H9 (cell line): ENCODE results near the gene SELPLG. TPM values are rescaled to one million over a fixed set of nuclear protein-coding genes. Genes with fewer than 3 reads are reported as not detected.

Experiments
- DNase-seq: peaks from one replicate; pipeline ENCODE4 v3.0.0-alpha.2; 2017
- H2AFZ ChIP-seq: one replicate; pipeline ENCODE4 v1.6.1; 2013; ENCODE audit warnings: mild to moderate bottlenecking, low read length, control low read depth, moderate library complexity
- H2AK5ac ChIP-seq: 2 replicates; pipeline ENCODE4 v1.6.1; 2013; ENCODE audit warnings: low read length, control low read depth, mixed read lengths; ENCODE audit not compliant: insufficient read length
- H2BK120ac ChIP-seq: one replicate; pipeline ENCODE4 v1.6.1; 2013; ENCODE audit warnings: low read depth, mild to moderate bottlenecking, low read length, control low read depth, inconsistent platforms; ENCODE audit not compliant: poor library complexity, severe bottlenecking
- H2BK12ac ChIP-seq: 2 replicates; pipeline ENCODE4 v1.6.1; 2013; ENCODE audit warnings: low read length, control low read depth, mixed read lengths, low read depth; ENCODE audit not compliant: insufficient read length
- H2BK15ac ChIP-seq: 2 replicates; pipeline ENCODE4 v1.6.1; 2013; ENCODE audit warnings: low read depth, low read length, control low read depth
- H2BK20ac ChIP-seq: one replicate; pipeline ENCODE4 v1.6.1; 2013; ENCODE audit warnings: low read depth, mild to moderate bottlenecking, low read length, control low read depth, inconsistent platforms; ENCODE audit not compliant: poor library complexity, severe bottlenecking
- H2BK5ac ChIP-seq: 2 replicates; pipeline ENCODE4 v1.6.1; 2013; ENCODE audit warnings: low read length, control low read depth, mixed read lengths; ENCODE audit not compliant: insufficient read length
- H3K14ac ChIP-seq: 2 replicates; pipeline ENCODE4 v1.6.1; 2013; ENCODE audit warnings: low read length, control low read depth; ENCODE audit not compliant: insufficient read depth
- H3K18ac ChIP-seq: 2 replicates; pipeline ENCODE4 v1.6.1; 2013; ENCODE audit warnings: low read depth, mild to moderate bottlenecking, mixed read lengths, low read length, control low read depth; ENCODE audit not compliant: insufficient read length
- H3K23ac ChIP-seq: 2 replicates; pipeline ENCODE4 v1.6.1; 2013; ENCODE audit warnings: low read length, control low read depth, mixed read lengths, low read depth; ENCODE audit not compliant: insufficient read length
- H3K23me2 ChIP-seq: 2 replicates; pipeline ENCODE4 v1.6.1; 2013; ENCODE audit warnings: low read depth, mild to moderate bottlenecking, mixed read lengths, low read length, control low read depth; ENCODE audit not compliant: insufficient read length, poor library complexity, severe bottlenecking
- H3K27ac ChIP-seq: 2 replicates; pipeline ENCODE4 v1.5.1; 2013; ENCODE audit warnings: low read length, control low read depth, mixed read lengths, low read depth; ENCODE audit not compliant: insufficient read length
- H3K27me3 ChIP-seq: 2 replicates; pipeline ENCODE4 v1.6.1; 2013; ENCODE audit warnings: low read length, control low read depth, inconsistent platforms; ENCODE audit not compliant: insufficient read depth
- H3K4ac ChIP-seq: 2 replicates; pipeline ENCODE4 v1.6.1; 2013; ENCODE audit warnings: low read depth, mild to moderate bottlenecking, control low read depth, inconsistent platforms, low read length, moderate library complexity
- H3K4me1 ChIP-seq: 2 replicates; pipeline ENCODE4 v1.6.1; 2013; ENCODE audit warnings: low read length, control low read depth, inconsistent platforms; ENCODE audit not compliant: insufficient read depth
- H3K4me2 ChIP-seq: 2 replicates; pipeline ENCODE4 v1.6.1; 2013; ENCODE audit warnings: low read length, control low read depth, mixed read lengths; ENCODE audit not compliant: insufficient read length, insufficient read depth
- H3K56ac ChIP-seq: 2 replicates; pipeline ENCODE4 v1.6.1; 2013; ENCODE audit warnings: low read depth, mild to moderate bottlenecking, mixed read lengths, low read length, control low read depth; ENCODE audit not compliant: insufficient read length
- H3K79me1 ChIP-seq: 2 replicates; pipeline ENCODE4 v1.6.1; 2013; ENCODE audit warnings: low read depth, mild to moderate bottlenecking, moderate library complexity, low read length, control low read depth, inconsistent platforms; ENCODE audit not compliant: insufficient read depth, poor library complexity, severe bottlenecking
- H3K79me2 ChIP-seq: 2 replicates; pipeline ENCODE4 v1.6.1; 2013; ENCODE audit warnings: low read length, control low read depth, inconsistent platforms; ENCODE audit not compliant: insufficient read depth
- H3K9ac ChIP-seq: 2 replicates; pipeline ENCODE4 v1.6.1; 2013; ENCODE audit warnings: low read length, control low read depth, mixed read lengths; ENCODE audit not compliant: insufficient read length; ENCODE audit errors: extremely low read depth
- H3K9me3 ChIP-seq: one replicate; pipeline ENCODE4 v1.6.1; 2013; ENCODE audit warnings: low read depth, low read length, inconsistent platforms; ENCODE audit not compliant: control insufficient read depth
- H3T11ph ChIP-seq: one replicate; pipeline ENCODE4 v1.6.1; 2013; ENCODE audit warnings: mild to moderate bottlenecking, low read length, control low read depth, inconsistent platforms
- H4K20me1 ChIP-seq: one replicate; pipeline ENCODE4 v1.6.1; 2013; ENCODE audit not compliant: control insufficient read depth, insufficient read length, insufficient read depth
- H4K5ac ChIP-seq: 2 replicates; pipeline ENCODE4 v1.6.1; 2013; ENCODE audit warnings: low read depth, mild to moderate bottlenecking, mixed read lengths, low read length, control low read depth; ENCODE audit not compliant: insufficient read length
- H4K8ac ChIP-seq: replicated peaks from 2 replicates; pipeline ENCODE4 v1.6.1; 2013; ENCODE audit warnings: low read length, control low read depth, mixed read lengths, low read depth; ENCODE audit not compliant: insufficient read length
- H4K91ac ChIP-seq: 2 replicates; pipeline ENCODE4 v1.6.1; 2013; ENCODE audit warnings: low read depth, mild to moderate bottlenecking, moderate library complexity, mixed read lengths, low read length, control low read depth; ENCODE audit not compliant: insufficient read length
- H3K27ac Mint-ChIP-seq, 3 experiments: 2 replicates in 2 of 3; 3 replicates in 1 of 3; pipeline ENCODE4 v1.8.0; 2020 to 2021; ENCODE audit warnings: mixed read lengths in 3 of 3, mild to moderate bottlenecking in 1 of 3, moderate library complexity in 1 of 3
- H3K27me3 Mint-ChIP-seq: 2 replicates; pipeline ENCODE4 v1.8.0; 2021; ENCODE audit warnings: low read depth, mild to moderate bottlenecking, moderate library complexity, mixed read lengths
- H3K36me3 Mint-ChIP-seq, 3 experiments: 2 replicates in 2 of 3; 3 replicates in 1 of 3; pipeline ENCODE4 v1.8.0; 2020 to 2021; ENCODE audit warnings: low read depth in 3 of 3, mixed read lengths in 3 of 3; ENCODE audit not compliant: insufficient read depth in 1 of 3
- H3K4me1 Mint-ChIP-seq, 2 experiments: 2 replicates each; pipeline ENCODE4 v1.8.0; 2020; ENCODE audit warnings: mixed read lengths in 2 of 2
- H3K4me3 Mint-ChIP-seq, 2 experiments: 2 replicates in 1 of 2; 3 replicates in 1 of 2; pipeline ENCODE4 v1.8.0; 2020 to 2021; ENCODE audit warnings: mild to moderate bottlenecking in 2 of 2, mixed read lengths in 2 of 2, moderate library complexity in 1 of 2
- H3K9me3 Mint-ChIP-seq, 2 experiments: 2 replicates in 1 of 2; 3 replicates in 1 of 2; pipeline ENCODE4 v1.8.0; 2020; ENCODE audit warnings: mild to moderate bottlenecking in 2 of 2, mixed read lengths in 2 of 2, moderate library complexity in 1 of 2
- WGBS: extraction: QIAGEN DNeasy Blood & Tissue Kit; methylation state at CpG from one replicate; pipeline ENCODE4 v1.1.7; 2013; ENCODE audit warnings: missing lambda C conversion rate, low lambda C conversion rate, mixed read lengths; ENCODE audit not compliant: insufficient read length; ENCODE audit errors: extremely low coverage; 5-methylcytosine and 5-hydroxymethylcytosine counted together
- total RNA-seq: library from RNA; stranded (reverse); gene quantifications from 2 replicates; pipeline ENCODE4 v1.2.1, GENCODE V29; 2021
- TF ChIP-seq, protein P1 (sequence below): fragments of 200-600 bp; sonication (generic); conservative IDR thresholded peaks from 3 replicates; pipeline ENCODE4 v1.8.0; 2021; ENCODE audit warnings: antibody characterized with exemption, mild to moderate bottlenecking

SELPLG gene
- total RNA-seq, 1 experiment from 2014 or later, result 0.15 TPM

GRCh38 chr12:108573317-108573716, 60.4 kb downstream of the SELPLG start:
- no peaks in the 10 kb centered on the region for H3K4me1 ChIP-seq

More at GRCh38 chr12:108573317-108573716, 60.4 kb downstream of the SELPLG start:
- Histone ChIP-seq H3K9ac (no peak overlapping the region), H3K9me3 (no peaks in the 10 kb centered on the region), H3K23me2 (no peaks in the 10 kb centered on the region), H2AFZ (no peak overlapping the region), H2BK15ac (no peak overlapping the region), H3K79me1 (no peaks in the 10 kb centered on the region), H2AK5ac (no peak overlapping the region), H3T11ph (no peak overlapping the region), H4K8ac (no peak overlapping the region), H3K4ac (no peak overlapping the region), H4K20me1 (no peaks in the 10 kb centered on the region), H3K4me2 (no peak overlapping the region), H3K18ac (no peak overlapping the region), H2BK20ac (no peak overlapping the region), H3K14ac (no peak overlapping the region), H3K79me2 (no peaks in the 10 kb centered on the region), H4K91ac (no peak overlapping the region), H2BK12ac (no peak overlapping the region), H3K27me3 (no peaks in the 10 kb centered on the region), H3K27ac (no peak overlapping the region), H2BK5ac (no peak overlapping the region), H2BK120ac (no peak overlapping the region), H3K23ac (no peak overlapping the region), H4K5ac (no peak overlapping the region), H3K56ac (no peak overlapping the region)
- Mint-ChIP-seq H3K27ac (no peak overlapping the region), H3K36me3 (peaks cover 8 to 13% (median 9%) of the 10 kb centered on the region in 3 experiments; a peak in 6 of 7 replicates), H3K4me1 (no peaks in the 10 kb centered on the region), H3K4me3 (no peak overlapping the region), H3K9me3 (peaks cover 1 to 2% of the 10 kb centered on the region in 2 experiments), H3K27me3 (peaks cover 5% of the 10 kb centered on the region; the same call in 1 of the 2 replicates)
- TF ChIP-seq, protein P1, sequence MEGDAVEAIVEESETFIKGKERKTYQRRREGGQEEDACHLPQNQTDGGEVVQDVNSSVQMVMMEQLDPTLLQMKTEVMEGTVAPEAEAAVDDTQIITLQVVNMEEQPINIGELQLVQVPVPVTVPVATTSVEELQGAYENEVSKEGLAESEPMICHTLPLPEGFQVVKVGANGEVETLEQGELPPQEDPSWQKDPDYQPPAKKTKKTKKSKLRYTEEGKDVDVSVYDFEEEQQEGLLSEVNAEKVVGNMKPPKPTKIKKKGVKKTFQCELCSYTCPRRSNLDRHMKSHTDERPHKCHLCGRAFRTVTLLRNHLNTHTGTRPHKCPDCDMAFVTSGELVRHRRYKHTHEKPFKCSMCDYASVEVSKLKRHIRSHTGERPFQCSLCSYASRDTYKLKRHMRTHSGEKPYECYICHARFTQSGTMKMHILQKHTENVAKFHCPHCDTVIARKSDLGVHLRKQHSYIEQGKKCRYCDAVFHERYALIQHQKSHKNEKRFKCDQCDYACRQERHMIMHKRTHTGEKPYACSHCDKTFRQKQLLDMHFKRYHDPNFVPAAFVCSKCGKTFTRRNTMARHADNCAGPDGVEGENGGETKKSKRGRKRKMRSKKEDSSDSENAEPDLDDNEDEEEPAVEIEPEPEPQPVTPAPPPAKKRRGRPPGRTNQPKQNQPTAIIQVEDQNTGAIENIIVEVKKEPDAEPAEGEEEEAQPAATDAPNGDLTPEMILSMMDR, result no peak
- DNase-seq, result no peak
- WGBS, result no CpG with 5 or more reads among the region's 2 CpGs
